ENCODE data around the gene PPP2R2B.
"Not testable (repeated sequence)": the region's sequence is repeated elsewhere in the genome, so short reads cannot be mapped to it uniquely, and the experiment has no call there.

Gene PPP2R2B

DNA sequence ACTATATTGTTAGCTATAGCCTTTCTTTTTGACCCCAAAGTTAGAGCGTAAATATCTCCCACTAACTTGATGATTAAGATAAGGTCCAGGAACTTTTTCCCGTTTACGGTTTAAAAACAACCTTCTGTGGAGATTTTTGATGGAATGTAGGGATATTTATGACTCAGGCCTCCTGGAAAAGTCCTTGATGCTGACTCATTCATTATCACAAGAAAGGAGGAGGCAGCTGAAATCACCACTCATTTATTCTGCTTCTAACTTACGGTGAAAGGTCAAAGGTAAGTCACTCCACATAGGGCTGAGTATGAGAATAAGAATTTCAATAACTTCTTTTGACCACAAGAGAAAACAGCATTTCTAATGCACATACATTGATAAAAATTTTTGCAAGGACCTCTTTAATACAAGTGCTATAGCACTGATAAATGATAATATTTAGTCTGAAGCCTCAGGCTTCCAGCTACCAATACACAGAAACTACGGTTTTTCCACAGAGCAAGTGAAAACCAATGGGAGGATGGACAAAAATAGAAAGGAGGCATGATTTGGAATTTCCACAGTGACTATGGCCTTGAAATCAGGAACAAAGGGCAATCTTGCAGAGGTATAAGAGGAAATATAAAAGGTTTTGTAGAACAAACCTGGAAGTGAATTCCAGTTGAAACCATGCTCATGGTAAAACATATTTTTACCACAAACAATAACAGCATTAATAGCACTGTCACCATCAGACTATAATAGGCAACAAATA lies 146.5 kb downstream of the PPP2R2B start:
- H3K4me1 ChIP-seq (ENCODE audit: control insufficient read depth in 1 of 2, insufficient read depth in 2 of 2, low read length in 2 of 2), result no peaks in the 10 kb centered on the region
- H3K4me2 ChIP-seq (ENCODE audit: low read length), result no peak overlapping the region
- H3K18ac ChIP-seq (ENCODE audit: low read length), result no peak overlapping the region
- H4K8ac ChIP-seq (ENCODE audit: low read depth, low read length), result no peak overlapping the region
- no peaks in the 10 kb centered on the region for H3K79me2 ChIP-seq (ENCODE audit: control insufficient read depth, insufficient read depth, low read length, poor library complexity)
- no peak overlapping the region for H3K9ac ChIP-seq (ENCODE audit: low read length)
- no peaks in the 10 kb centered on the region for H3K36me3 ChIP-seq (ENCODE audit: control insufficient read depth in 1 of 2, insufficient read depth in 2 of 2, low read length in 2 of 2)
- no peak overlapping the region for H4K91ac ChIP-seq (ENCODE audit: low read depth, low read length)
- H2AFZ ChIP-seq (ENCODE audit: insufficient read depth, low read length, poor library complexity), result no peak overlapping the region
- H3K14ac ChIP-seq (ENCODE audit: low read length), result no peak overlapping the region
- H3K4ac ChIP-seq (ENCODE audit: low read depth, low read length), result no peak overlapping the region
- H2BK12ac ChIP-seq (ENCODE audit: low read length), result no peak overlapping the region
- peaks cover 2% of the 10 kb centered on the region for H3K79me1 ChIP-seq (ENCODE audit: low read length)
- peak; percentile 25 to 79 for DNase-seq
- H3K4me3 ChIP-seq (ENCODE audit: low read depth, low read length), result no peak overlapping the region
- H2BK120ac ChIP-seq (ENCODE audit: insufficient read depth, low read length, poor library complexity), result no peak overlapping the region
- no peaks in the 10 kb centered on the region for H3K27me3 ChIP-seq (ENCODE audit: insufficient read depth, low read length)
- peaks cover 3% of the 10 kb centered on the region for H3K9me3 ChIP-seq (ENCODE audit: insufficient read depth, low read depth, low read length)
- no peak overlapping the region for H2AK5ac ChIP-seq (ENCODE audit: low read length)
- H2BK5ac ChIP-seq (ENCODE audit: low read depth, low read length, poor library complexity), result no peak overlapping the region
- no peak overlapping the region for H4K12ac ChIP-seq (ENCODE audit: low read depth, low read length)
- H3K27ac ChIP-seq (ENCODE audit: low read depth, low read length), result peak overlapping the region; percentile 11
- WGBS (ENCODE audit: extremely low coverage, insufficient coverage, insufficient read length), result no CpG with 5 or more reads among the region's 5 CpGs
- H3K23ac ChIP-seq (ENCODE audit: low read length), result no peak overlapping the region

DNA sequence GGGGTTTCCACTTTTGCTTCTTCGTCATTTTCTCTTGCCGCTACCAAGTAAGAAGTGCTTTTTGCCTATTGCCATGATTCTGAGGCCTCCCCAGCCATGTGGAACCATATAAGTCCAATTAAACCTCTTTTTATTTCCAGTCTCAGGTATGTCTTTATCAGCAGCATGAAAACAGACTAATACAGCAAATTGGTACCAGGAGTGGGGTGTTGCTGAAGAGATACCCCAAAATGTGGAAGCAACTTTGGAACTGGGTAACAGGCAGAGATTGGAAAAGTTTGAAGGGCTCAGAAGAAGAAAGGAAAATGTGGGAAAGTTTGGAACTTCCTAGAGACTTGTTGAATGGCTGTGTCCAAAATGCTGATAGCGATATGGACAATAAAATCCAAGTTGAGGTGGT lies 149.8 kb downstream of the PPP2R2B start:
- H3K4me3 ChIP-seq (ENCODE audit: low read depth, low read length); H3K9me3 ChIP-seq (ENCODE audit: insufficient read depth, low read depth, low read length); H3K27me3 ChIP-seq (ENCODE audit: insufficient read depth, low read length); H3K79me2 ChIP-seq (ENCODE audit: control insufficient read depth, insufficient read depth, low read length, poor library complexity); H3K36me3 ChIP-seq (ENCODE audit: control insufficient read depth in 1 of 2, insufficient read depth in 2 of 2, low read length in 2 of 2); H3K79me1 ChIP-seq (ENCODE audit: low read length); H4K8ac ChIP-seq (ENCODE audit: low read depth, low read length); H2BK120ac ChIP-seq (ENCODE audit: insufficient read depth, low read length, poor library complexity); H3K4ac ChIP-seq (ENCODE audit: low read depth, low read length); DNase-seq; H2BK12ac ChIP-seq (ENCODE audit: low read length); H3K18ac ChIP-seq (ENCODE audit: low read length); H2AK5ac ChIP-seq (ENCODE audit: low read length); H3K27ac ChIP-seq (ENCODE audit: low read depth, low read length); H3K4me1 ChIP-seq (ENCODE audit: control insufficient read depth in 1 of 2, insufficient read depth in 2 of 2, low read length in 2 of 2); H4K91ac ChIP-seq (ENCODE audit: low read depth, low read length); H3K4me2 ChIP-seq (ENCODE audit: low read length); H4K12ac ChIP-seq (ENCODE audit: low read depth, low read length); H3K9ac ChIP-seq (ENCODE audit: low read length); H2AFZ ChIP-seq (ENCODE audit: insufficient read depth, low read length, poor library complexity); H2BK5ac ChIP-seq (ENCODE audit: low read depth, low read length, poor library complexity); H3K14ac ChIP-seq (ENCODE audit: low read length); H3K23ac ChIP-seq (ENCODE audit: low read length): not testable (repeated sequence)
- WGBS (ENCODE audit: extremely low coverage, insufficient coverage, insufficient read length), result no CpG with 5 or more reads among the region's 3 CpGs

DNA sequence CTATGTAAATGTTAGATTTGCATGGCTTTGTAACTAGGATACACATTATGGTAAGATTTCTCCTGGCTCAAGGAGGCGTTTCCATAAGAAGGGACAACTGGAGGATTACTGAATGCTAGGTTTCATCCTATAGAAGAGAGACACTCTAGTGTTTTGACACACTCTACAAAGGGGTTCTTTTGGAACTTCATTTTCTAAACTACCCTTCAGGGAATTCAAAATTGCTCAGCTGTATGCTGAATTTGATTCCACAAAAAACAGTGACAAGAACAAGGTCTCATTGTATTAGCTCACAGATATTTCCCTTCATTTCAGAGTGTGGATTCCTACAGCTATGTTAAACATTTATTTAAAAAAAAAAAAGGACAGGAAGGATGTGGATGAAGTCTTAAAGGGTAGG lies 151.7 kb downstream of the PPP2R2B start:
- Histone ChIP-seq H3K27me3 (ENCODE audit: insufficient read depth, low read length) (no peaks in the 10 kb centered on the region), H3K27ac (ENCODE audit: low read depth, low read length) (no peak overlapping the region), H3K4ac (ENCODE audit: low read depth, low read length) (no peak overlapping the region), H3K18ac (ENCODE audit: low read length) (no peak overlapping the region), H4K8ac (ENCODE audit: low read depth, low read length) (no peak overlapping the region), H3K9ac (ENCODE audit: low read length) (no peak overlapping the region), H3K79me1 (ENCODE audit: low read length) (peaks cover 2% of the 10 kb centered on the region), H3K79me2 (ENCODE audit: control insufficient read depth, insufficient read depth, low read length, poor library complexity) (no peaks in the 10 kb centered on the region), H3K4me3 (ENCODE audit: low read depth, low read length) (no peak overlapping the region), H3K23ac (ENCODE audit: low read length) (no peak overlapping the region), H4K91ac (ENCODE audit: low read depth, low read length) (no peak overlapping the region), H2AFZ (ENCODE audit: insufficient read depth, low read length, poor library complexity) (no peak overlapping the region), H3K9me3 (ENCODE audit: insufficient read depth, low read depth, low read length) (peaks cover 3% of the 10 kb centered on the region), H2AK5ac (ENCODE audit: low read length) (no peak overlapping the region), H2BK120ac (ENCODE audit: insufficient read depth, low read length, poor library complexity) (no peak overlapping the region), H3K36me3 (ENCODE audit: control insufficient read depth in 1 of 2, insufficient read depth in 2 of 2, low read length in 2 of 2) (no peaks in the 10 kb centered on the region), H3K4me1 (ENCODE audit: control insufficient read depth in 1 of 2, insufficient read depth in 2 of 2, low read length in 2 of 2) (no peaks in the 10 kb centered on the region), H2BK12ac (ENCODE audit: low read length) (no peak overlapping the region), H2BK5ac (ENCODE audit: low read depth, low read length, poor library complexity) (no peak overlapping the region), H3K14ac (ENCODE audit: low read length) (no peak overlapping the region), H3K4me2 (ENCODE audit: low read length) (no peak overlapping the region), H4K12ac (ENCODE audit: low read depth, low read length) (no peak overlapping the region)
- no CpG with 5 or more reads among the region's 1 CpG for WGBS (ENCODE audit: extremely low coverage, insufficient coverage, insufficient read length)
- DNase-seq, result no peak

DNA sequence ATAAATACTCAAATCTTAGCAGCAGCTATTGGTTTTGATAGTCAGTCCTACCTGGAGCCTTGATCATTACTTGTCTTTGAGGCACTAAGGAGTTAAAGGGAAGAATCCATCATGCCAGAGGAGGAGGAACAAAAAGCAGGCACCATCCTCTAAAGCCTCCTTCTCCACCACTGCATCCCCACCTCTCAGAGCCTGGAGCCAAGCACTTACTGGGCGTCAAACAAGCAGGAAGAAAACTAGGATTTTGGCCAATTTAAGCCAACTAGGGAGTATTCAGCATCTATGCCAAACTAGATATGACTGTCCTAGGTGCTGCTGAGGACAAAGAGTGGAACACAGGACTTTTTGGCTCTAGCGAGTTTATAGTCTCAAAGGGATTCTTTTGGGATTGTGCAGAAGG lies 152.5 kb downstream of the PPP2R2B start:
- Histone ChIP-seq H3K4me1 (ENCODE audit: control insufficient read depth in 1 of 2, insufficient read depth in 2 of 2, low read length in 2 of 2) (peaks cover 0 to 3% of the 10 kb centered on the region in 2 experiments), H3K9me3 (ENCODE audit: insufficient read depth, low read depth, low read length) (peaks cover 3% of the 10 kb centered on the region), H3K36me3 (ENCODE audit: control insufficient read depth in 1 of 2, insufficient read depth in 2 of 2, low read length in 2 of 2) (no peaks in the 10 kb centered on the region), H2AK5ac (ENCODE audit: low read length) (no peak overlapping the region), H3K14ac (ENCODE audit: low read length) (no peak overlapping the region), H2AFZ (ENCODE audit: insufficient read depth, low read length, poor library complexity) (no peak overlapping the region), H2BK12ac (ENCODE audit: low read length) (no peak overlapping the region), H3K4ac (ENCODE audit: low read depth, low read length) (no peak overlapping the region), H3K27ac (ENCODE audit: low read depth, low read length) (no peak overlapping the region), H4K8ac (ENCODE audit: low read depth, low read length) (no peak overlapping the region), H3K4me3 (ENCODE audit: low read depth, low read length) (no peak overlapping the region), H4K91ac (ENCODE audit: low read depth, low read length) (no peak overlapping the region), H3K4me2 (ENCODE audit: low read length) (no peak overlapping the region), H3K9ac (ENCODE audit: low read length) (no peak overlapping the region), H3K79me2 (ENCODE audit: control insufficient read depth, insufficient read depth, low read length, poor library complexity) (no peaks in the 10 kb centered on the region), H4K12ac (ENCODE audit: low read depth, low read length) (no peak overlapping the region), H2BK120ac (ENCODE audit: insufficient read depth, low read length, poor library complexity) (no peak overlapping the region), H3K27me3 (ENCODE audit: insufficient read depth, low read length) (no peaks in the 10 kb centered on the region), H3K23ac (ENCODE audit: low read length) (no peak overlapping the region), H2BK5ac (ENCODE audit: low read depth, low read length, poor library complexity) (no peak overlapping the region), H3K18ac (ENCODE audit: low read length) (no peak overlapping the region), H3K79me1 (ENCODE audit: low read length) (peaks cover 2% of the 10 kb centered on the region)
- WGBS (ENCODE audit: extremely low coverage, insufficient coverage, insufficient read length), result no CpG with 5 or more reads among the region's 2 CpGs
- DNase-seq, result no peak

Data from trophoblast cell (in vitro differentiated cells and primary cell).